Fibroblast of lung (primary cell): Measurements from ENCODE around the gene ZNF512B. TPM values are rescaled to one million over a fixed set of nuclear protein-coding genes. Genes with fewer than 3 reads are reported as not detected.

Source experiments
- DNase-seq, 2 donors: peaks; one replicate each; pipeline versions ENCODE4 v3.0.0 to v3.0.0-alpha.2; 2010; ENCODE audit warnings: low read depth in 2 of 2
- H2AFZ ChIP-seq: 2 replicates; pipeline ENCODE4 v1.5.1; 2012; ENCODE audit warnings: low read length, control low read depth, inconsistent platforms
- H3K27ac ChIP-seq: 2 replicates; pipeline ENCODE4 v1.5.1; 2011; ENCODE audit warnings: low read length, control low read depth; ENCODE audit not compliant: insufficient read depth
- H3K27me3 ChIP-seq: 2 replicates; pipeline ENCODE4 v1.5.1; 2011; ENCODE audit warnings: mild to moderate bottlenecking, low read length; ENCODE audit not compliant: control insufficient read depth, insufficient read depth
- H3K36me3 ChIP-seq: 2 replicates; pipeline ENCODE4 v1.5.1; 2011; ENCODE audit warnings: low read length; ENCODE audit not compliant: control insufficient read depth, insufficient read depth
- H3K4me1 ChIP-seq: 2 replicates; pipeline ENCODE4 v1.5.1; 2011; ENCODE audit warnings: low read length; ENCODE audit not compliant: control insufficient read depth, insufficient read depth; ENCODE audit errors: extremely low read depth
- H3K4me2 ChIP-seq: 2 replicates; pipeline ENCODE4 v1.5.1; 2011; ENCODE audit warnings: low read length, control low read depth; ENCODE audit not compliant: insufficient read depth; ENCODE audit errors: extremely low read depth
- H3K4me3 ChIP-seq, 4 experiments: fragments of 200-600 bp in 1 of 4; sonication (generic) in 1 of 4; replicated peaks in 1 of 4; 2 replicates each; pipeline ENCODE4 v1.5.1; 2011 to 2016; ENCODE audit warnings: low read length in 4 of 4, low read depth in 3 of 4, mild to moderate bottlenecking in 3 of 4, control low read depth in 2 of 4, inconsistent platforms in 1 of 4, mixed read lengths in 1 of 4; ENCODE audit not compliant: insufficient read depth in 1 of 4; ENCODE audit errors: control extremely low read depth in 1 of 4
- H3K79me2 ChIP-seq: 2 replicates; pipeline ENCODE4 v1.5.1; 2012; ENCODE audit warnings: mild to moderate bottlenecking, low read length, inconsistent platforms; ENCODE audit not compliant: control insufficient read depth, insufficient read depth
- H3K9ac ChIP-seq: 2 replicates; pipeline ENCODE4 v1.5.1; 2011; ENCODE audit warnings: mild to moderate bottlenecking, low read length, control low read depth; ENCODE audit not compliant: insufficient read depth
- H3K9me3 ChIP-seq: 2 replicates; pipeline ENCODE4 v1.5.1; 2012; ENCODE audit warnings: low read depth, low read length; ENCODE audit not compliant: control insufficient read depth, insufficient read depth
- H4K20me1 ChIP-seq: 2 replicates; pipeline ENCODE4 v1.5.1; 2011; ENCODE audit warnings: low read length; ENCODE audit not compliant: control insufficient read depth, insufficient read depth; ENCODE audit errors: extremely low read depth
- CTCF ChIP-seq, 2 donors: IDR thresholded peaks in 1 of 2; conservative IDR thresholded peaks in 1 of 2; 1 replicate in 1 of 2; 2 replicates in 1 of 2; pipeline ENCODE4 v1.5.1; 2011 to 2012; ENCODE audit warnings: low read length in 2 of 2, control low read depth in 1 of 2, inconsistent platforms in 1 of 2, low read depth in 1 of 2, mild to moderate bottlenecking in 1 of 2
- EZH2 ChIP-seq: IDR thresholded peaks from 2 replicates; pipeline ENCODE4 v1.5.1; 2012; ENCODE audit warnings: low read length, control low read depth, mild to moderate bottlenecking; ENCODE audit errors: missing control alignments
- polyA plus RNA-seq, 2 donors: library from polyadenylated mRNA; depleted of rRNA in 1 of 2; stranded (reverse) in 1 of 2; unstranded in 1 of 2; fragments of >200 nt; gene quantifications; 2 replicates each; pipeline ENCODE4 v1.2.1, GENCODE V29; 2011 to 2012; ENCODE audit warnings: missing spikeins in 1 of 2
- total RNA-seq: library from RNA; depleted of rRNA; stranded (reverse); fragments of >200 nt; gene quantifications from 2 replicates; pipeline ENCODE4 v1.2.1, GENCODE V29; 2014

ZNF512B gene
- total and polyA plus RNA-seq, 2 donors (not counting 1 experiment from before 2014, with no cell fraction given) = 3.5 to 8.4 TPM

GRCh38 chr20:63934271-63935068 lies 35.3 kb downstream of the ZNF512B start:
- Histone ChIP-seq H3K36me3 (peaks cover 21% of the 10 kb centered on the region), H3K4me2 (no peak overlapping the region), H3K4me3 (no peak overlapping the region), H3K27ac (no peak overlapping the region), H4K20me1 (no peaks in the 10 kb centered on the region), H3K9me3 (no peaks in the 10 kb centered on the region), H3K27me3 (no peaks in the 10 kb centered on the region), H3K9ac (no peak overlapping the region), H3K4me1 (no peaks in the 10 kb centered on the region), H3K79me2 (peaks cover 1% of the 10 kb centered on the region), H2AFZ (no peak overlapping the region)
- DNase-seq = no peak
- peak; percentile 22 to 34 for TF ChIP-seq CTCF (conservative IDR thresholded peaks at IDR 0.05 in 1 of 2, IDR thresholded peaks at IDR 0.05 in 1 of 2; ENCODE audit: low read depth in 1 of 2, low read length in 2 of 2)
- no peak for TF ChIP-seq EZH2

- Histone ChIP-seq H2AFZ (no peak overlapping the region), H3K4me1 (no peaks in the 10 kb centered on the region), H3K9ac (no peak overlapping the region), H3K27me3 (no peaks in the 10 kb centered on the region), H4K20me1 (no peaks in the 10 kb centered on the region), H3K36me3 (peaks cover 20% of the 10 kb centered on the region), H3K4me2 (no peak overlapping the region), H3K27ac (no peak overlapping the region), H3K9me3 (no peaks in the 10 kb centered on the region), H3K4me3 (no peak overlapping the region), H3K79me2 (peaks cover 1% of the 10 kb centered on the region)
- no peak for DNase-seq
- no peak for TF ChIP-seq EZH2
- TF ChIP-seq CTCF (conservative IDR thresholded peaks at IDR 0.05 in 1 of 2, IDR thresholded peaks at IDR 0.05 in 1 of 2; ENCODE audit: low read depth in 1 of 2, low read length in 2 of 2) = no peak
Measured at GRCh38 chr20:63933646-63934045, 36.1 kb downstream of the ZNF512B start.

DNA sequence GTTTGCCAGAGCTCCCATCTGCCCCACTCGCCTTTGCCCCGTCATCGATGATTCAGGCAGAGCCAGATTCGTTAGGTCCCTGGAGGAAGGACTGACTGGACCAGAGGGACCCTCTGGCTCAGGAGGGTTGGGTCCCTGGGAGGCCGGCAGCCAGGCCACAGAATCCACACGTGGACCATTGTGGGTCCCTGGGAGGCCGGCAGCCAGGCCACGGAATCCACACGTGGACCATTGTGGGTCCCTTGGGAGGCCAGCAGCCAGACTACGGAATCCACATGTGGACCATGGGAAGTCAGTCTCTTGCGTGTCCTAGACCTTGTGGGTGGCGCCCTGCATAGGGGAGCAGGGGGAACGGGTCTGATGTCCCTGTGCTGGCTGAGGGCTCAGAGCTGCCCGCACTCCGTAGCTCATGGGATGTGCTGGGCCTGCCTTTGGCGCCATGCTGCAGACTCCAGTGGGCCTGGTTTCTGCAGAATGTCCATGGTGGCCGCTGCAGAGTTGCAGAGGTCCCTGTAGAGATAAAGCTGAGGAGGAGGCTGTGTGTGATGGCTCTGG lies 37.0 kb downstream of the ZNF512B start:
- Histone ChIP-seq H3K27ac (no peak overlapping the region), H3K9me3 (no peaks in the 10 kb centered on the region), H3K36me3 (peaks cover 25% of the 10 kb centered on the region), H3K9ac (no peak overlapping the region), H3K79me2 (peaks cover 1% of the 10 kb centered on the region), H3K4me1 (no peaks in the 10 kb centered on the region), H4K20me1 (no peaks in the 10 kb centered on the region), H3K4me2 (no peak overlapping the region), H3K27me3 (no peaks in the 10 kb centered on the region), H2AFZ (no peak overlapping the region), H3K4me3 (no peak overlapping the region)
- TF ChIP-seq CTCF (conservative IDR thresholded peaks at IDR 0.05 in 1 of 2, IDR thresholded peaks at IDR 0.05 in 1 of 2; ENCODE audit: low read depth in 1 of 2, low read length in 2 of 2) (no peak), EZH2 (no peak)
- DNase-seq = no peak
